NB4 (cell line): ENCODE results near the gene JPT1.

ENCODE experiments used
- MYC ChIP-seq: IDR thresholded peaks from 2 replicates; pipeline ENCODE4 v1.6.1; 2011; ENCODE audit warnings: low read depth, low read length
- POLR2A ChIP-seq: IDR thresholded peaks from 2 replicates; pipeline ENCODE4 v1.6.1; 2011; ENCODE audit warnings: mild to moderate bottlenecking; ENCODE audit not compliant: insufficient read length; ENCODE audit errors: extremely low read depth
- TF ChIP-seq, protein P1 (sequence below): IDR thresholded peaks from one replicate; pipeline ENCODE4 v1.5.1; 2012; ENCODE audit warnings: low read depth, low read length
- TF ChIP-seq, protein P2 (sequence below): IDR thresholded peaks from 2 replicates; pipeline ENCODE4 v1.6.1; 2011; ENCODE audit warnings: low read depth, low read length

DNA sequence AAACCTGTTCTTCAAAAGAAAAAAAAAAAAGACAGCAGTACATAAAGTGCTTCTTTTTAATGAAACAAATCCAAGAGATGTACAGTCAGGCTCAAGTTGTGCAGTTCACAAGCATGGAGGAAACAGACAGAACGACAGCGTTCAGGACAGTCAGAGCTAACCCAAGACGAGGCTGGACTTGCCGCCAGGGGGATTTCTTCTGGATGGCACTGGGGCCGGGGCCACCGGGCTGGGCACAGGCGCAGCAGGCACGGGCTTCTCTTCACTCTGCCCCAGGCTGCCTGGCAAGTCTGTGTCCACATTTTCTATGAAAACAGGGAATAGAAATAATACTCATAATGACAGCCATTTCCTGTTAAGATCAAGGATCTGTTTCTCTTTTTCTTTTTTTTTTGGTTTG, 18.4 kb downstream of the JPT1 start:
- TF ChIP-seq, protein P1, sequence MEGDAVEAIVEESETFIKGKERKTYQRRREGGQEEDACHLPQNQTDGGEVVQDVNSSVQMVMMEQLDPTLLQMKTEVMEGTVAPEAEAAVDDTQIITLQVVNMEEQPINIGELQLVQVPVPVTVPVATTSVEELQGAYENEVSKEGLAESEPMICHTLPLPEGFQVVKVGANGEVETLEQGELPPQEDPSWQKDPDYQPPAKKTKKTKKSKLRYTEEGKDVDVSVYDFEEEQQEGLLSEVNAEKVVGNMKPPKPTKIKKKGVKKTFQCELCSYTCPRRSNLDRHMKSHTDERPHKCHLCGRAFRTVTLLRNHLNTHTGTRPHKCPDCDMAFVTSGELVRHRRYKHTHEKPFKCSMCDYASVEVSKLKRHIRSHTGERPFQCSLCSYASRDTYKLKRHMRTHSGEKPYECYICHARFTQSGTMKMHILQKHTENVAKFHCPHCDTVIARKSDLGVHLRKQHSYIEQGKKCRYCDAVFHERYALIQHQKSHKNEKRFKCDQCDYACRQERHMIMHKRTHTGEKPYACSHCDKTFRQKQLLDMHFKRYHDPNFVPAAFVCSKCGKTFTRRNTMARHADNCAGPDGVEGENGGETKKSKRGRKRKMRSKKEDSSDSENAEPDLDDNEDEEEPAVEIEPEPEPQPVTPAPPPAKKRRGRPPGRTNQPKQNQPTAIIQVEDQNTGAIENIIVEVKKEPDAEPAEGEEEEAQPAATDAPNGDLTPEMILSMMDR, result no peak
- TF ChIP-seq POLR2A (no peak), MYC (no peak)
- TF ChIP-seq, protein P2, sequence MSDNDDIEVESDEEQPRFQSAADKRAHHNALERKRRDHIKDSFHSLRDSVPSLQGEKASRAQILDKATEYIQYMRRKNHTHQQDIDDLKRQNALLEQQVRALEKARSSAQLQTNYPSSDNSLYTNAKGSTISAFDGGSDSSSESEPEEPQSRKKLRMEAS, result no peak
